SK-N-DZ (cell line): ENCODE measurements around the gene MUL1. TPM values are rescaled to one million over a fixed set of nuclear protein-coding genes. Genes with fewer than 3 reads are reported as not detected.
"Not testable (repeated sequence)": the region's sequence is repeated elsewhere in the genome, so short reads cannot be mapped to it uniquely, and the experiment has no call there.

ENCODE experiments used
- DNase-seq: peaks from one replicate; pipeline ENCODE4 v3.0.0-alpha.2; 2015; ENCODE audit warnings: low spot score
- polyA plus RNA-seq, 2 experiments: library from polyadenylated mRNA; depleted of rRNA; stranded (reverse); fragments of >200 nt; gene quantifications; 2 replicates each; pipeline ENCODE4 v1.2.3, GENCODE V29; 2014

MUL1 gene
- polyA plus RNA-seq (2014; cell fraction: cytosol; rRNA removed), result 23.8 and 27.3 TPM in 2 replicates
- polyA plus RNA-seq (2014; cell fraction: nucleus; rRNA removed), result 10.6 and 13.3 TPM in 2 replicates

GRCh38 chr1:20507564-20508410 is at the start of gene MUL1:
Gene MUL1, minus strand, starts transcription at chr1:20508151. Its CDS starts 127 bp downstream, at chr1:20508024.
- DNase-seq, result peak; percentile 89

GRCh38 chr1:20555758-20556120 is 47.8 kb upstream of the MUL1 start:
- DNase-seq, result no peak

- no peak for DNase-seq
Observed at GRCh38 chr1:20555025-20555757, 47.2 kb upstream of the MUL1 start.

- no peak for DNase-seq
Observed at GRCh38 chr1:20552728-20553445, 44.9 kb upstream of the MUL1 start.

- peak; percentile 22 for DNase-seq
Observed at GRCh38 chr1:20551945-20552727, 44.2 kb upstream of the MUL1 start, which contains the start of gene FAM43B. Gene FAM43B, plus strand, starts transcription at chr1:20552573. Its CDS starts 401 bp downstream, at chr1:20552974.

- no peak for DNase-seq
Observed at GRCh38 chr1:20551161-20551560, 43.2 kb upstream of the MUL1 start.

- no peak for DNase-seq
Observed at GRCh38 chr1:20546637-20547036, 38.7 kb upstream of the MUL1 start.

- DNase-seq, result no peak
Observed at GRCh38 chr1:20540281-20540680, 32.3 kb upstream of the MUL1 start.

- DNase-seq, result no peak
Observed at GRCh38 chr1:20538760-20539551, 31.0 kb upstream of the MUL1 start.

- no peak for DNase-seq
Observed at GRCh38 chr1:20538227-20538626, 30.3 kb upstream of the MUL1 start.

GRCh38 chr1:20534659-20535417 is 26.9 kb upstream of the MUL1 start:
- DNase-seq, result no peak

GRCh38 chr1:20533635-20534034 is 25.7 kb upstream of the MUL1 start:
- no peak for DNase-seq

GRCh38 chr1:20530901-20531300 is 22.9 kb upstream of the MUL1 start:
- no peak for DNase-seq

- no peak for DNase-seq
Observed at GRCh38 chr1:20530306-20530705, 22.4 kb upstream of the MUL1 start.

- no peak for DNase-seq
Observed at GRCh38 chr1:20528221-20528620, 20.3 kb upstream of the MUL1 start.

- no peak for DNase-seq
Observed at GRCh38 chr1:20526267-20526666, 18.3 kb upstream of the MUL1 start.

- DNase-seq, result peak; percentile 71
Observed at GRCh38 chr1:20521960-20522861, 14.3 kb upstream of the MUL1 start.

- not testable (repeated sequence) for DNase-seq
Observed at GRCh38 chr1:20519609-20520262, 11.8 kb upstream of the MUL1 start.
